HepG2 (cell line): ENCODE measurements around the gene PDP2. TPM values are rescaled to one million over a fixed set of nuclear protein-coding genes. Genes with fewer than 3 reads are reported as not detected.

ENCODE experiments used
- BRF2 ChIP-seq: sonication (generic); formaldehyde crosslinking; IDR thresholded peaks from 2 replicates; pipeline ENCODE4 v1.8.1; 2022; ENCODE audit warnings: mild to moderate bottlenecking, missing genetic modification reagents
- ETS1 ChIP-seq: sonication (generic); formaldehyde crosslinking; IDR thresholded peaks from 2 replicates; pipeline ENCODE4 v1.4.0; 2020; ENCODE audit warnings: missing genetic modification reagents
- ETV5 ChIP-seq: IDR thresholded peaks from 2 replicates; pipeline ENCODE4 v1.6.1; 2018; ENCODE audit warnings: missing biosample characterization, missing genetic modification reagents, inconsistent platforms, borderline replicate concordance
- FOSL2 ChIP-seq: sonication (generic); formaldehyde crosslinking; IDR thresholded peaks from 2 replicates; pipeline ENCODE4 v1.4.0; 2020; ENCODE audit warnings: missing genetic modification reagents
- HOXD1 ChIP-seq: sonication (generic); formaldehyde crosslinking; IDR thresholded peaks from 2 replicates; pipeline ENCODE4 v1.5.0; 2020; ENCODE audit warnings: missing genetic modification reagents
- MXD1 ChIP-seq: sonication (generic); formaldehyde crosslinking; IDR thresholded peaks from 2 replicates; pipeline ENCODE4 v1.4.0; 2020; ENCODE audit warnings: mild to moderate bottlenecking, missing genetic modification reagents
- MZF1 ChIP-seq: sonication (generic); formaldehyde crosslinking; IDR thresholded peaks from 2 replicates; pipeline ENCODE4 v1.8.1; 2023; ENCODE audit warnings: mild to moderate bottlenecking, missing genetic modification reagents, borderline replicate concordance
- NONO ChIP-seq, 2 experiments: fragments of 450-650 bp in 1 of 2; sonication (generic) in 1 of 2; formaldehyde crosslinking in 1 of 2; IDR thresholded peaks in 1 of 2; conservative IDR thresholded peaks in 1 of 2; 2 replicates each; pipeline versions ENCODE4 v1.6.1 to v1.8.0; 2017 to 2022; ENCODE audit warnings: mild to moderate bottlenecking in 1 of 2, missing genetic modification reagents in 1 of 2, moderate library complexity in 1 of 2
- POGZ ChIP-seq: sonication (generic); formaldehyde crosslinking; IDR thresholded peaks from 2 replicates; pipeline ENCODE4 v1.4.0; 2020; ENCODE audit warnings: mild to moderate bottlenecking, missing genetic modification reagents
- RARG ChIP-seq: sonication (generic); formaldehyde crosslinking; IDR thresholded peaks from 2 replicates; pipeline ENCODE4 v1.4.0; 2020; ENCODE audit warnings: low read depth, mild to moderate bottlenecking, missing genetic modification reagents
- SP2 ChIP-seq: sonication (generic); formaldehyde crosslinking; IDR thresholded peaks from 2 replicates; pipeline ENCODE4 v1.5.1; 2020; ENCODE audit warnings: mild to moderate bottlenecking, missing genetic modification reagents
- TBL1XR1 ChIP-seq: fragments of 150-350 bp; IDR thresholded peaks from 2 replicates; pipeline ENCODE4 v1.6.1; 2014; ENCODE audit warnings: borderline replicate concordance, low read length; ENCODE audit not compliant: partially characterized antibody
- ZNF12 ChIP-seq: sonication (generic); formaldehyde crosslinking; IDR thresholded peaks from 2 replicates; pipeline ENCODE4 v1.5.0; 2020; ENCODE audit warnings: missing genetic modification reagents
- ZNF496 ChIP-seq: sonication (generic); formaldehyde crosslinking; IDR thresholded peaks from 2 replicates; pipeline ENCODE4 v1.8.1; 2023; ENCODE audit warnings: mild to moderate bottlenecking, moderate library complexity, missing genetic modification reagents; ENCODE audit not compliant: insufficient replicate concordance
- ZNF510 ChIP-seq: sonication (generic); formaldehyde crosslinking; IDR thresholded peaks from 2 replicates; pipeline ENCODE4 v1.4.0; 2020; ENCODE audit warnings: low read depth, mild to moderate bottlenecking, missing genetic modification reagents
- ZNF709 ChIP-seq: sonication (generic); formaldehyde crosslinking; IDR thresholded peaks from 2 replicates; pipeline ENCODE4 v1.5.0; 2020; ENCODE audit warnings: mild to moderate bottlenecking, missing genetic modification reagents
- ZNF737 ChIP-seq: sonication (generic); formaldehyde crosslinking; IDR thresholded peaks from 2 replicates; pipeline ENCODE4 v1.5.0; 2020; ENCODE audit warnings: missing genetic modification reagents, mild to moderate bottlenecking, borderline replicate concordance
- ZNF790 ChIP-seq: sonication (generic); formaldehyde crosslinking; IDR thresholded peaks from 2 replicates; pipeline ENCODE4 v1.8.0; 2022; ENCODE audit warnings: missing genetic modification reagents, mild to moderate bottlenecking, borderline replicate concordance
- polyA plus RNA-seq, 8 experiments: library from polyadenylated mRNA; depleted of rRNA in 3 of 8; stranded (reverse) in 7 of 8; unstranded in 1 of 8; fragments of >200 nt; fragmentation: Illumina TruSeq in 4 of 8; extraction: Trizol in 4 of 8; gene quantifications; 2 replicates each; pipeline versions ENCODE4 v1.2.1 to v1.2.3, GENCODE V29; 2011 to 2016; ENCODE audit warnings: low read depth in 4 of 8, missing spikeins in 1 of 8, mixed read lengths in 1 of 8; ENCODE audit not compliant: insufficient read depth in 1 of 8
- total RNA-seq, 5 experiments: library from RNA; depleted of rRNA; stranded (reverse); fragments of >200 nt; fragmentation: Illumina TruSeq; extraction: Trizol; gene quantifications; 2 replicates each; pipeline ENCODE4 v1.2.3, GENCODE V29; 2016; ENCODE audit warnings: low read depth in 1 of 5
- TF ChIP-seq, protein P1 (sequence below): IDR thresholded peaks from 2 replicates; pipeline ENCODE4 v1.6.1; 2016; ENCODE audit warnings: missing compliant biosample characterization, missing genetic modification reagents, borderline replicate concordance
- TF ChIP-seq, protein P2 (sequence below): sonication (generic); formaldehyde crosslinking; IDR thresholded peaks from 2 replicates; pipeline ENCODE4 v1.9.0; 2021; ENCODE audit warnings: missing genetic modification reagents, borderline replicate concordance
- TF ChIP-seq, protein P3 (sequence below): sonication (generic); formaldehyde crosslinking; IDR thresholded peaks from 2 replicates; pipeline ENCODE4 v1.5.0; 2020; ENCODE audit warnings: mild to moderate bottlenecking, missing genetic modification reagents

Gene PDP2
- total and polyA plus RNA-seq, 2 of the 13 experiments (the other 11 are each of a cell fraction or from before 2014, with no cell fraction given): 12.8 to 15.8 TPM

DNA sequence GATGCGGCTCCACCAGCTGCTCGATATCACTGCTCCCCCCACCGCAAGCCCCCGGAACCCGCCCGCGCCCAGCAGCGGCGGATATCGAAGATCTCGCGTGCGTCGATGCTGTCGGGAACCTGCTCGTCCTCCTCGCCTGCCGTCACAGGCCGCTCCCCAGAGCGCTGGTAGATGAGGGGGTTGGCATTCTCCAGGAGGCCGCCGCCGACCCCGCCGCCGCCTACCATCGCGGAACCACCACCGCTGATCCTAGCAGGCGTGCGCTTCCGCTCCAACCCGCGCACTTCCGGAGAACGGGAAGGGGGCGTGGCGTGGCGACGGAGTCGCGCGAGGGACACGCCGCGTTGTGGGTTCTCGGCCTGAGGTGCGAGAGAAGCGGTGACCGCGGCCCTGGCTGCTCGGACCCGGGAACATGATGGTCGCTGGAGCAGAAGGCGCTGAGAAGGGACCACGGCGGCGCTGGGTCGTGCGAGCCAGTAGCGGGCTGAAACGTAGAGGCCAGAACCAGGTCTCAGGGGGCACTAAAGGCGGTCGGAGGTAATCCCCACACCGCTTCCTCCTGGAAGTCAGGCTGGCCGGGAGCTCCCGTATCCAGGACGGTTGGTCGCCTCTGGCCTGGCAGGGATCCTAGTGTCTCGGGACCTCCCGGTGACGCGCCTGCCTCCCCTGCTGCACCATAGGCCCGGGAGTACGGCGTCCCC is 54.0 kb downstream of the PDP2 start, which contains the start of gene CIAO2B (continued):
- TF ChIP-seq, protein P1, sequence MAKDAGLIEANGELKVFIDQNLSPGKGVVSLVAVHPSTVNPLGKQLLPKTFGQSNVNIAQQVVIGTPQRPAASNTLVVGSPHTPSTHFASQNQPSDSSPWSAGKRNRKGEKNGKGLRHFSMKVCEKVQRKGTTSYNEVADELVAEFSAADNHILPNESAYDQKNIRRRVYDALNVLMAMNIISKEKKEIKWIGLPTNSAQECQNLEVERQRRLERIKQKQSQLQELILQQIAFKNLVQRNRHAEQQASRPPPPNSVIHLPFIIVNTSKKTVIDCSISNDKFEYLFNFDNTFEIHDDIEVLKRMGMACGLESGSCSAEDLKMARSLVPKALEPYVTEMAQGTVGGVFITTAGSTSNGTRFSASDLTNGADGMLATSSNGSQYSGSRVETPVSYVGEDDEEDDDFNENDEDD (CRISPR knock-in tag): peak; percentile 81; the same call in 1 of the 2 replicates
- peak; percentile 86; the same call in 1 of the 2 replicates for TF ChIP-seq ZNF510 (CRISPR knock-in tag)
- TF ChIP-seq, protein P2, sequence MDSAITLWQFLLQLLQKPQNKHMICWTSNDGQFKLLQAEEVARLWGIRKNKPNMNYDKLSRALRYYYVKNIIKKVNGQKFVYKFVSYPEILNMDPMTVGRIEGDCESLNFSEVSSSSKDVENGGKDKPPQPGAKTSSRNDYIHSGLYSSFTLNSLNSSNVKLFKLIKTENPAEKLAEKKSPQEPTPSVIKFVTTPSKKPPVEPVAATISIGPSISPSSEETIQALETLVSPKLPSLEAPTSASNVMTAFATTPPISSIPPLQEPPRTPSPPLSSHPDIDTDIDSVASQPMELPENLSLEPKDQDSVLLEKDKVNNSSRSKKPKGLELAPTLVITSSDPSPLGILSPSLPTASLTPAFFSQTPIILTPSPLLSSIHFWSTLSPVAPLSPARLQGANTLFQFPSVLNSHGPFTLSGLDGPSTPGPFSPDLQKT (CRISPR knock-in tag): peak; percentile 95
- TF ChIP-seq, protein P3, sequence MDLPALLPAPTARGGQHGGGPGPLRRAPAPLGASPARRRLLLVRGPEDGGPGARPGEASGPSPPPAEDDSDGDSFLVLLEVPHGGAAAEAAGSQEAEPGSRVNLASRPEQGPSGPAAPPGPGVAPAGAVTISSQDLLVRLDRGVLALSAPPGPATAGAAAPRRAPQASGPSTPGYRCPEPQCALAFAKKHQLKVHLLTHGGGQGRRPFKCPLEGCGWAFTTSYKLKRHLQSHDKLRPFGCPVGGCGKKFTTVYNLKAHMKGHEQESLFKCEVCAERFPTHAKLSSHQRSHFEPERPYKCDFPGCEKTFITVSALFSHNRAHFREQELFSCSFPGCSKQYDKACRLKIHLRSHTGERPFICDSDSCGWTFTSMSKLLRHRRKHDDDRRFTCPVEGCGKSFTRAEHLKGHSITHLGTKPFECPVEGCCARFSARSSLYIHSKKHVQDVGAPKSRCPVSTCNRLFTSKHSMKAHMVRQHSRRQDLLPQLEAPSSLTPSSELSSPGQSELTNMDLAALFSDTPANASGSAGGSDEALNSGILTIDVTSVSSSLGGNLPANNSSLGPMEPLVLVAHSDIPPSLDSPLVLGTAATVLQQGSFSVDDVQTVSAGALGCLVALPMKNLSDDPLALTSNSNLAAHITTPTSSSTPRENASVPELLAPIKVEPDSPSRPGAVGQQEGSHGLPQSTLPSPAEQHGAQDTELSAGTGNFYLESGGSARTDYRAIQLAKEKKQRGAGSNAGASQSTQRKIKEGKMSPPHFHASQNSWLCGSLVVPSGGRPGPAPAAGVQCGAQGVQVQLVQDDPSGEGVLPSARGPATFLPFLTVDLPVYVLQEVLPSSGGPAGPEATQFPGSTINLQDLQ: no peak; the same call in 1 of the 2 replicates
- TF ChIP-seq ZNF737 (CRISPR knock-in tag): no peak
- TF ChIP-seq FOSL2 (CRISPR knock-in tag): peak; percentile 54
- peak; percentile 92 for TF ChIP-seq POGZ
- TF ChIP-seq MXD1 (CRISPR knock-in tag): peak; percentile 93
- TF ChIP-seq RARG: no peak
- TF ChIP-seq SP2: peak; percentile 78
- peak; percentile 86; the same call in 1 of the 2 replicates for TF ChIP-seq MZF1
- peak; percentile 96 for TF ChIP-seq ETV5 (CRISPR knock-in tag)
- TF ChIP-seq TBL1XR1: no peak
- no peak for TF ChIP-seq ZNF496 (CRISPR knock-in tag)
- TF ChIP-seq NONO (IDR thresholded peaks at IDR 0.05): no peak
- TF ChIP-seq NONO (CRISPR knock-in tag; conservative IDR thresholded peaks at IDR 0.05): peak; percentile 98
- TF ChIP-seq ZNF790 (CRISPR knock-in tag): peak; percentile 97
- TF ChIP-seq ZNF709: peak; percentile 96
- peak; percentile 32; the same call in 1 of the 2 replicates for TF ChIP-seq BRF2
- TF ChIP-seq ZNF12 (CRISPR knock-in tag): peak; percentile 67; the same call in 1 of the 2 replicates
- peak; percentile 75 for TF ChIP-seq ETS1
- peak; percentile 91 for TF ChIP-seq HOXD1
